T-helper 2 cell treated with Interferon-gamma antibody and Interleukin-4, amounts not matched to agents 5 μg/mL and 100 μg/mL, for 36 hours (primary cell): ENCODE results near the gene MSH6.

Source experiments
- DNase-seq: peaks from one replicate; pipeline ENCODE4 v3.0.0; 2021; ENCODE audit warnings: low spot score
- H3K27ac Mint-ChIP-seq: one replicate; pipeline ENCODE4 v1.8.0; 2021; ENCODE audit warnings: mild to moderate bottlenecking, mixed read lengths
- H3K27me3 Mint-ChIP-seq: one replicate; pipeline ENCODE4 v1.8.0; 2021; ENCODE audit warnings: low read depth, mixed read lengths
- H3K36me3 Mint-ChIP-seq: one replicate; pipeline ENCODE4 v1.8.0; 2021; ENCODE audit warnings: low read depth, mixed read lengths
- H3K4me1 Mint-ChIP-seq: one replicate; pipeline ENCODE4 v1.8.0; 2021; ENCODE audit warnings: low read depth, mixed read lengths
- H3K4me3 Mint-ChIP-seq: one replicate; pipeline ENCODE4 v1.8.0; 2022; ENCODE audit warnings: mild to moderate bottlenecking, moderate library complexity, mixed read lengths
- H3K9me3 Mint-ChIP-seq: one replicate; pipeline ENCODE4 v1.8.0; 2021; ENCODE audit warnings: mixed read lengths

Gene MSH6

GRCh38 chr2:47767880-47768609, 14.9 kb upstream of the MSH6 start:
- H3K27ac Mint-ChIP-seq = peak overlapping the region; percentile 31
- no peaks in the 10 kb centered on the region for H3K27me3 Mint-ChIP-seq
- DNase-seq = peak; percentile 57
- peaks cover 7% of the 10 kb centered on the region for H3K4me1 Mint-ChIP-seq
- no peaks in the 10 kb centered on the region for H3K9me3 Mint-ChIP-seq
- no peaks in the 10 kb centered on the region for H3K36me3 Mint-ChIP-seq
- H3K4me3 Mint-ChIP-seq = peak overlapping the region; percentile 71

GRCh38 chr2:47769318-47769717, 13.6 kb upstream of the MSH6 start:
- H3K27ac Mint-ChIP-seq = no peak overlapping the region
- DNase-seq = no peak
- no peaks in the 10 kb centered on the region for H3K9me3 Mint-ChIP-seq
- no peak overlapping the region for H3K4me3 Mint-ChIP-seq
- H3K27me3 Mint-ChIP-seq = no peaks in the 10 kb centered on the region
- H3K36me3 Mint-ChIP-seq = no peaks in the 10 kb centered on the region
- H3K4me1 Mint-ChIP-seq = peaks cover 7% of the 10 kb centered on the region

GRCh38 chr2:47771211-47771610, 11.7 kb upstream of the MSH6 start:
- Mint-ChIP-seq H3K36me3 (no peaks in the 10 kb centered on the region), H3K4me1 (peaks cover 7% of the 10 kb centered on the region), H3K9me3 (no peaks in the 10 kb centered on the region), H3K27ac (no peak overlapping the region), H3K4me3 (no peak overlapping the region), H3K27me3 (peaks cover 5% of the 10 kb centered on the region)
- DNase-seq = no peak

- H3K4me1 Mint-ChIP-seq = peaks cover 7% of the 10 kb centered on the region
- DNase-seq = no peak
- no peaks in the 10 kb centered on the region for H3K9me3 Mint-ChIP-seq
These were observed 10.6 kb upstream of the MSH6 start for GRCh38 chr2:47772343-47772742.

GRCh38 chr2:47774567-47774966, 8.4 kb upstream of the MSH6 start:
- peaks cover 4% of the 10 kb centered on the region for H3K4me1 Mint-ChIP-seq
- peaks cover 5% of the 10 kb centered on the region for H3K27me3 Mint-ChIP-seq
- no peak overlapping the region for H3K27ac Mint-ChIP-seq
- no peaks in the 10 kb centered on the region for H3K36me3 Mint-ChIP-seq
- H3K4me3 Mint-ChIP-seq = no peak overlapping the region
- no peaks in the 10 kb centered on the region for H3K9me3 Mint-ChIP-seq
- no peak for DNase-seq

More at GRCh38 chr2:47772343-47772742, 10.6 kb upstream of the MSH6 start:
- H3K36me3 Mint-ChIP-seq = no peaks in the 10 kb centered on the region
- H3K27me3 Mint-ChIP-seq = peaks cover 5% of the 10 kb centered on the region
- no peak overlapping the region for H3K4me3 Mint-ChIP-seq
- no peak overlapping the region for H3K27ac Mint-ChIP-seq

GRCh38 chr2:47777277-47777937, 5.5 kb upstream of the MSH6 start:
- Mint-ChIP-seq H3K4me1 (peaks cover 4% of the 10 kb centered on the region), H3K27ac (no peak overlapping the region), H3K36me3 (no peaks in the 10 kb centered on the region), H3K4me3 (no peak overlapping the region), H3K27me3 (peaks cover 5% of the 10 kb centered on the region), H3K9me3 (no peaks in the 10 kb centered on the region)
- DNase-seq = no peak

- Mint-ChIP-seq H3K4me1 (peaks cover 4% of the 10 kb centered on the region), H3K27ac (no peak overlapping the region), H3K27me3 (peaks cover 5% of the 10 kb centered on the region), H3K36me3 (no peaks in the 10 kb centered on the region), H3K9me3 (no peaks in the 10 kb centered on the region), H3K4me3 (no peak overlapping the region)
- no peak for DNase-seq
These were observed 4.1 kb upstream of the MSH6 start for GRCh38 chr2:47778698-47779425.

GRCh38 chr2:47779426-47779790, 3.5 kb upstream of the MSH6 start:
- H3K9me3 Mint-ChIP-seq = no peaks in the 10 kb centered on the region
- H3K27ac Mint-ChIP-seq = no peak overlapping the region
- H3K36me3 Mint-ChIP-seq = peaks cover 3% of the 10 kb centered on the region
- peaks cover 4% of the 10 kb centered on the region for H3K4me1 Mint-ChIP-seq
- peaks cover 5% of the 10 kb centered on the region for H3K27me3 Mint-ChIP-seq
- no peak overlapping the region for H3K4me3 Mint-ChIP-seq
- no peak for DNase-seq

- Mint-ChIP-seq H3K27me3 (no peaks in the 10 kb centered on the region), H3K9me3 (no peaks in the 10 kb centered on the region), H3K36me3 (peaks cover 18% of the 10 kb centered on the region), H3K27ac (peak overlapping the region; percentile 79), H3K4me3 (peak overlapping the region; percentile 77), H3K4me1 (peaks cover 15% of the 10 kb centered on the region)
- no peak for DNase-seq
These were observed 619 bp upstream of the MSH6 start for GRCh38 chr2:47782381-47782670.

GRCh38 chr2:47783486-47784351, 774 bp downstream of the MSH6 start:
- Mint-ChIP-seq H3K4me3 (peak overlapping the region; percentile 91), H3K27ac (peak overlapping the region; percentile 93), H3K27me3 (no peaks in the 10 kb centered on the region), H3K36me3 (peaks cover 18% of the 10 kb centered on the region), H3K4me1 (peaks cover 15% of the 10 kb centered on the region), H3K9me3 (no peaks in the 10 kb centered on the region)
- DNase-seq = peak; percentile 48

- H3K9me3 Mint-ChIP-seq = no peaks in the 10 kb centered on the region
- H3K4me3 Mint-ChIP-seq = peak overlapping the region; percentile 91
- no peak for DNase-seq
- peaks cover 15% of the 10 kb centered on the region for H3K4me1 Mint-ChIP-seq
- no peak overlapping the region for H3K27ac Mint-ChIP-seq
- peaks cover 18% of the 10 kb centered on the region for H3K36me3 Mint-ChIP-seq
- H3K27me3 Mint-ChIP-seq = no peaks in the 10 kb centered on the region
These were observed 1.5 kb downstream of the MSH6 start for GRCh38 chr2:47784352-47784851.

- Mint-ChIP-seq H3K4me3 (peak overlapping the region; percentile 91), H3K36me3 (peaks cover 24% of the 10 kb centered on the region), H3K27me3 (no peaks in the 10 kb centered on the region), H3K4me1 (peaks cover 17% of the 10 kb centered on the region), H3K9me3 (no peaks in the 10 kb centered on the region), H3K27ac (peak overlapping the region; percentile 82)
- DNase-seq = no peak
These were observed 3.0 kb downstream of the MSH6 start for GRCh38 chr2:47785986-47786385.

- Mint-ChIP-seq H3K4me1 (peaks cover 3% of the 10 kb centered on the region), H3K9me3 (no peaks in the 10 kb centered on the region), H3K27ac (no peak overlapping the region), H3K36me3 (peaks cover 72% of the 10 kb centered on the region), H3K27me3 (no peaks in the 10 kb centered on the region), H3K4me3 (no peak overlapping the region)
- no peak for DNase-seq
These were observed 13.2 kb downstream of the MSH6 start for GRCh38 chr2:47796090-47796697.
